Peyer's patch (tissue), 4 donors: ENCODE data around the gene KRT6C. TPM values are rescaled to one million over a fixed set of nuclear protein-coding genes. Genes with fewer than 3 reads are reported as not detected.

Source experiments
- DNase-seq, 3 donors: peaks; one replicate each; pipeline ENCODE4 v3.0.0-alpha.2; 2017 to 2019
- H3K27ac ChIP-seq, 4 donors: fragments of 200-600 bp; sonication (generic); one replicate each; pipeline ENCODE4 v1.5.1; 2016 to 2019
- H3K27me3 ChIP-seq, 2 donors: fragments of 200-600 bp; sonication (generic); one replicate each; pipeline ENCODE4 v1.5.1; 2019
- H3K36me3 ChIP-seq, 3 donors: fragments of 200-600 bp; sonication (generic); one replicate each; pipeline ENCODE4 v1.5.1; 2016 to 2019
- H3K4me1 ChIP-seq, 4 donors: fragments of 200-600 bp; sonication (generic); one replicate each; pipeline ENCODE4 v1.5.1; 2016 to 2019
- H3K4me3 ChIP-seq, 4 donors: fragments of 200-600 bp; sonication (generic); 1 replicate in 3 of 4; 2 replicates in 1 of 4; pipeline ENCODE4 v1.5.1; 2016 to 2019; ENCODE audit warnings: mild to moderate bottlenecking in 1 of 4
- H3K9me3 ChIP-seq, 4 donors: fragments of 200-600 bp; sonication (generic); one replicate each; pipeline ENCODE4 v1.5.1; 2016 to 2019; ENCODE audit warnings: mild to moderate bottlenecking in 1 of 4
- CTCF ChIP-seq, 6 experiments: fragments of 450-650 bp in 4 of 6; fragments of 200-600 bp in 2 of 6; sonication (generic) in 1 of 6; IDR thresholded peaks; one replicate each; pipeline ENCODE4 v1.5.1; 2017 to 2019; ENCODE audit warnings: antibody characterized with exemption in 6 of 6, mild to moderate bottlenecking in 3 of 6, moderate library complexity in 1 of 6
- POLR2A ChIP-seq, 2 donors: fragments of 450-650 bp; IDR thresholded peaks; one replicate each; pipeline ENCODE4 v1.5.1; 2017; ENCODE audit warnings: antibody characterized with exemption in 2 of 2, mild to moderate bottlenecking in 2 of 2, moderate library complexity in 2 of 2
- total RNA-seq, 4 donors: library from RNA; depleted of rRNA; stranded (reverse); fragments of >200 nt; gene quantifications; one replicate each; pipeline ENCODE4 v1.1.0, GENCODE V29; 2016

KRT6C gene
- total RNA-seq, 4 donors from 2014 or later, result 0.67 TPM; not detected in 3

GRCh38 chr12:52515319-52515646, 41.7 kb upstream of the KRT6C start:
- H3K4me3 ChIP-seq, result no peak overlapping the region
- no peak for DNase-seq
- no peaks in the 10 kb centered on the region for H3K4me1 ChIP-seq
- H3K36me3 ChIP-seq, result no peaks in the 10 kb centered on the region
- no peak overlapping the region for H3K27ac ChIP-seq
- no peaks in the 10 kb centered on the region for H3K9me3 ChIP-seq
- H3K27me3 ChIP-seq, result no peaks in the 10 kb centered on the region
- TF ChIP-seq POLR2A (IDR thresholded peaks at IDR 0.05), result no peak
- TF ChIP-seq CTCF (IDR thresholded peaks at IDR 0.05), result no peak

- Histone ChIP-seq H3K4me3 (no peak overlapping the region), H3K4me1 (no peaks in the 10 kb centered on the region), H3K27ac (no peak overlapping the region), H3K9me3 (no peaks in the 10 kb centered on the region), H3K36me3 (no peaks in the 10 kb centered on the region), H3K27me3 (no peaks in the 10 kb centered on the region)
- no peak for DNase-seq
- no peak for TF ChIP-seq POLR2A (IDR thresholded peaks at IDR 0.05)
These were observed 41.1 kb upstream of the KRT6C start for GRCh38 chr12:52514471-52515318.

GRCh38 chr12:52513736-52514135, 40.1 kb upstream of the KRT6C start:
- H3K4me3 ChIP-seq, result no peak overlapping the region
- no peak for DNase-seq
- TF ChIP-seq POLR2A (IDR thresholded peaks at IDR 0.05), result no peak
- no peak for TF ChIP-seq CTCF (IDR thresholded peaks at IDR 0.05)
- H3K27me3 ChIP-seq, result no peaks in the 10 kb centered on the region
- no peak overlapping the region for H3K27ac ChIP-seq
- H3K9me3 ChIP-seq, result no peaks in the 10 kb centered on the region
- no peaks in the 10 kb centered on the region for H3K36me3 ChIP-seq
- no peaks in the 10 kb centered on the region for H3K4me1 ChIP-seq

GRCh38 chr12:52508211-52508610, 34.6 kb upstream of the KRT6C start:
- H3K4me3 ChIP-seq, result no peak overlapping the region

GRCh38 chr12:52506858-52507715, 33.5 kb upstream of the KRT6C start:
- H3K9me3 ChIP-seq, result no peaks in the 10 kb centered on the region
- H3K27me3 ChIP-seq, result no peaks in the 10 kb centered on the region
- H3K27ac ChIP-seq, result no peak overlapping the region
- no peaks in the 10 kb centered on the region for H3K36me3 ChIP-seq
- TF ChIP-seq CTCF (IDR thresholded peaks at IDR 0.05) (peak in 4 of 6 experiments; percentile 24 to 60 (median 50)), POLR2A (IDR thresholded peaks at IDR 0.05) (no peak)
- no peak overlapping the region for H3K4me3 ChIP-seq
- H3K4me1 ChIP-seq, result no peaks in the 10 kb centered on the region
- peak in 1 of 3 donors; percentile 41 for DNase-seq

More at GRCh38 chr12:52508211-52508610, 34.6 kb upstream of the KRT6C start:
- H3K27me3 ChIP-seq, result no peaks in the 10 kb centered on the region
- TF ChIP-seq POLR2A (IDR thresholded peaks at IDR 0.05), result no peak
- TF ChIP-seq CTCF (IDR thresholded peaks at IDR 0.05), result no peak
- H3K4me1 ChIP-seq, result no peaks in the 10 kb centered on the region
- no peaks in the 10 kb centered on the region for H3K9me3 ChIP-seq
- no peak for DNase-seq
- no peak overlapping the region for H3K27ac ChIP-seq
- no peaks in the 10 kb centered on the region for H3K36me3 ChIP-seq

GRCh38 chr12:52502877-52503276, 29.3 kb upstream of the KRT6C start:
- H3K36me3 ChIP-seq, result no peaks in the 10 kb centered on the region
- no peak for DNase-seq
- no peak overlapping the region for H3K27ac ChIP-seq
- H3K27me3 ChIP-seq, result no peaks in the 10 kb centered on the region
- TF ChIP-seq CTCF (IDR thresholded peaks at IDR 0.05) (no peak), POLR2A (IDR thresholded peaks at IDR 0.05) (no peak)
- H3K9me3 ChIP-seq, result no peaks in the 10 kb centered on the region
- no peaks in the 10 kb centered on the region for H3K4me1 ChIP-seq
- no peak overlapping the region for H3K4me3 ChIP-seq
